Upper lobe of right lung (tissue), 1 donor: ENCODE data around the gene SPATA1. TPM values are rescaled to one million over a fixed set of nuclear protein-coding genes. Genes with fewer than 3 reads are reported as not detected.

Experiments used
- ATAC-seq: fragments of 200-7000 bp; cut with Tn5 transposase; one replicate; pipeline ENCODE4 v1.9.1; 2020; ENCODE audit warnings: mild to moderate bottlenecking, moderate library complexity
- DNase-seq: peaks from one replicate; pipeline ENCODE4 v3.0.0-alpha.2; 2020
- H3K27ac ChIP-seq: fragments of 200-600 bp; one replicate; pipeline ENCODE4 v1.8.0; 2022
- H3K27me3 ChIP-seq: fragments of 200-600 bp; one replicate; pipeline ENCODE4 v1.8.0; 2022; ENCODE audit warnings: mild to moderate bottlenecking
- H3K36me3 ChIP-seq: fragments of 200-600 bp; one replicate; pipeline ENCODE4 v1.8.0; 2022
- H3K4me1 ChIP-seq: fragments of 200-600 bp; one replicate; pipeline ENCODE4 v1.8.0; 2022
- H3K4me3 ChIP-seq: fragments of 200-600 bp; one replicate; pipeline ENCODE4 v1.8.0; 2022; ENCODE audit warnings: mild to moderate bottlenecking
- H3K9me3 ChIP-seq: fragments of 200-600 bp; one replicate; pipeline ENCODE4 v1.8.0; 2022
- CTCF ChIP-seq: fragments of 200-600 bp; IDR thresholded peaks from one replicate; pipeline ENCODE4 v1.8.0; 2022; ENCODE audit warnings: antibody characterized with exemption
- intact Hi-C: fragments of 100-400 bp; cut with DNase I; formaldehyde crosslinking; loops from one replicate; pipeline ENCODE4 v1.11.0; 2022
- total RNA-seq: library from RNA; stranded (reverse); fragmentation: NEBNext Ultra II Directional; extraction: Animal tissue kit (Norgen Biotek cat#: 25700); gene quantifications from one replicate; pipeline ENCODE4 v1.2.1, GENCODE V29; 2021
- donor health status: DM: no; HTN: yes; CAD: no; lungs with severe emphysema.

Gene SPATA1
- total RNA-seq, 1 donor from 2014 or later = 3.4 TPM

- DNase-seq (no peak), ATAC-seq (no peak)
- intact Hi-C loops = no loop called here
- no peak overlapping the region for H3K27ac ChIP-seq
- H3K9me3 ChIP-seq = no peaks in the 10 kb centered on the region
- H3K36me3 ChIP-seq = no peaks in the 10 kb centered on the region
- H3K4me3 ChIP-seq = no peak overlapping the region
- no peak for TF ChIP-seq CTCF
- peaks cover 5% of the 10 kb centered on the region for H3K4me1 ChIP-seq
- H3K27me3 ChIP-seq = no peaks in the 10 kb centered on the region
Observed at GRCh38 chr1:84615790-84616189, 109.6 kb downstream of the SPATA1 start.

Other genes starting within 250 kb of the SPATA1 start
- 1.6 TPM for gene SAMD13, start 204.7 kb upstream of the SPATA1 start, total RNA-seq
- gene DNASE2B, start 107.9 kb upstream of the SPATA1 start, total RNA-seq = 21.7 TPM
- 30.1 TPM for gene RPF1, start 27.1 kb upstream of the SPATA1 start, total RNA-seq
- gene GNG5, start 195 bp downstream of the SPATA1 start, total RNA-seq = 133 TPM
- 24.3 TPM for gene CTBS, start 68.1 kb downstream of the SPATA1 start, total RNA-seq
- gene SSX2IP, start 184.1 kb downstream of the SPATA1 start, total RNA-seq = 8.5 TPM